Fibroblast of villous mesenchyme (primary cell): ENCODE data around the gene GRM7. TPM values are rescaled to one million over a fixed set of nuclear protein-coding genes. Genes with fewer than 3 reads are reported as not detected.

Experiments
- DNase-seq: peaks from one replicate; pipeline ENCODE4 v3.0.0-alpha.2; 2010; ENCODE audit warnings: low read depth
- H3K4me3 ChIP-seq: 2 replicates; pipeline ENCODE4 v1.5.1; 2011; ENCODE audit warnings: low read depth, mild to moderate bottlenecking, low read length
- CTCF ChIP-seq: IDR thresholded peaks from 2 replicates; pipeline ENCODE4 v1.5.1; 2012; ENCODE audit warnings: low read depth, mild to moderate bottlenecking, low read length; ENCODE audit not compliant: insufficient read depth
- total RNA-seq: library from RNA; depleted of rRNA; stranded (reverse); fragments of >200 nt; gene quantifications from 2 replicates; pipeline ENCODE4 v1.2.3, GENCODE V29; 2012

GRM7 gene
- total RNA-seq, 1 donor: not detected

DNA sequence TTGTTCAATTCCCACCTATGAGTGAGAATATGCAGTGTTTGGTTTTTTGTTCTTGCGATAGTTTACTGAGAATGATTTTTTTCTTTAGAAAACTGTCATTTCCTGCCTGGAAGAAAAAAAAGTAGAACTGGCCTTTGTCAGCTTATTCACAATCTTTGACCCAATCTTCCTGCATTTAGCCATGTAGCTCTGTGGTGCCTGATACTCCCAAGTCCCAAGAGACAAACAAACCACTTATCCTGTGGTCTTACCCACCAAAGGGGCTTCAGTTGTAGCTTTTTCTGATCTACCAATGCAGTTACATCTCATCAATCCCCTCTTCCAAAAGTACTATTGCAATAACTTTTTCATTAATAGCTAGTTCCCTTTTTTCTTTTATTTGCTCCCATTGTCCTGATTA is 444.6 kb downstream of the GRM7 start:
- TF ChIP-seq CTCF: no peak
- no peak for DNase-seq
- H3K4me3 ChIP-seq: no peak overlapping the region

- DNase-seq: no peak
- no peak overlapping the region for H3K4me3 ChIP-seq
- TF ChIP-seq CTCF: no peak
These were observed 446.0 kb downstream of the GRM7 start for GRCh38 chr3:7306901-7307300.

- DNase-seq: peak; percentile 29
- no peak for TF ChIP-seq CTCF
- no peak overlapping the region for H3K4me3 ChIP-seq
These were observed 446.5 kb downstream of the GRM7 start for GRCh38 chr3:7307410-7307809.

- H3K4me3 ChIP-seq: no peak overlapping the region
- TF ChIP-seq CTCF: no peak
- DNase-seq: peak; percentile 55
These were observed 448.8 kb downstream of the GRM7 start for GRCh38 chr3:7309641-7310102.

DNA sequence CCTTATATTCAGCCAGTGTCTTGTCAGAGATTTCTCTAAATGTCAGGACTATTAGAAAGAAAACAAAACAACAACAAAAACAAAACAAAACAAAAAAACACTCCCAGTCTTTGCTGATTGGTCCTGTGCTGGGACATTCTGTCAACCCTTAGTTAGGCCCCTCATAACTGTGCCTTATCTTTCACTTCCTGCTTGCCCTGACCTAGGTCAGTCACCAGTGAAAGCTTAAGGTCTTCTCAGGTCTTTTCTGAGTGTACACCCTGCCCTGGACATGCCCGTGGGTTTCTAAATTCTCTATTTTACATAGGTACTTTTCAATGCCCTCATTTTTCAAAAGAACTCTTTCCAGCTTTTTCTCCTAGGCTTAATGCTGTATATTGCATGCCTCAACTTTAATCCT is 454.1 kb downstream of the GRM7 start:
- TF ChIP-seq CTCF: no peak
- DNase-seq: no peak
- H3K4me3 ChIP-seq: no peak overlapping the region

DNA sequence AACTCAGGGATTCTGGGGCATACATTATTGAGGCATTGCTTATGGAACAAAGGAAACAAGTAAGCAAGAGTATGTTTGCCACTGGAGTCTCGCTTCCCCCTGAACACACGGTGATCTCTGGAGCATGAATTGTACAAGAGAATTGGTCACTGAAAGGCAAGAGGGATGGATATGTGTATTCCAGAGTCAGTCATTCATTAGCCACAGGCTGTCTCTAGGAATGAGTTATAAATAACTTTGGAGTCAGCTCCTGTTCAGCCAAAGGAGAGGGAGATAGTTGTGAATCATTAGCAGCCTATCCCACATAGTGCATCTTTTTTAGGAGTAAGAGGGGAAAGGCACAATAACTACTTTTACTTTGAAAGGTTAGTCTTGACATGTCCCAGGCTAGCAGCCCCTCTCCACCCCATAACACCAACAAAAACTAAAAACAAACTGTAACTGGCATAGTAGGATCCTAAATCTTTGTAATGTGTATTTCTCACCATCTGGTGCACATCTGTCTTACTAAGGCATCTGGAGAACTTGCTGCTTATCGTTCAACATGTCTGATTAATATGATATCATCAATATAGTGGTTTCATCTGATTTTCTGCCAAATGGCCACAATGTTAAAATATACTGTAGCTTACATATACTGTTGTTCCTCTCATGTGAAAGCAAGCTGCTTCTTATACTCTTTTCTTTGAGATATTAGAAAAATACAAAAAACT is 462.2 kb downstream of the GRM7 start:
- H3K4me3 ChIP-seq: no peak overlapping the region
- TF ChIP-seq CTCF: no peak
- peak; percentile 5 for DNase-seq

- no peak overlapping the region for H3K4me3 ChIP-seq
- no peak for DNase-seq
- no peak for TF ChIP-seq CTCF
These were observed 467.4 kb downstream of the GRM7 start for GRCh38 chr3:7328339-7328738.
